Prostate gland (tissue), 2 donors: ENCODE results near the gene IQGAP3.

Source experiments
- CTCF ChIP-seq, 4 experiments: fragments of 200-600 bp in 2 of 4; fragments of 450-650 bp in 2 of 4; sonication (generic) in 2 of 4; IDR thresholded peaks; 1 replicate in 3 of 4; 2 replicates in 1 of 4; pipeline ENCODE4 v1.5.1; 2016 to 2019; ENCODE audit warnings: antibody characterized with exemption in 4 of 4, mild to moderate bottlenecking in 2 of 4, moderate library complexity in 2 of 4
- POLR2A ChIP-seq: fragments of 450-650 bp; IDR thresholded peaks from one replicate; pipeline ENCODE4 v1.6.1; 2016; ENCODE audit warnings: antibody characterized with exemption, mild to moderate bottlenecking
- POLR2AphosphoS5 ChIP-seq: sonication (generic); formaldehyde crosslinking; IDR thresholded peaks from one replicate; pipeline ENCODE4 v1.6.1; 2017; ENCODE audit warnings: antibody characterized with exemption

DNA sequence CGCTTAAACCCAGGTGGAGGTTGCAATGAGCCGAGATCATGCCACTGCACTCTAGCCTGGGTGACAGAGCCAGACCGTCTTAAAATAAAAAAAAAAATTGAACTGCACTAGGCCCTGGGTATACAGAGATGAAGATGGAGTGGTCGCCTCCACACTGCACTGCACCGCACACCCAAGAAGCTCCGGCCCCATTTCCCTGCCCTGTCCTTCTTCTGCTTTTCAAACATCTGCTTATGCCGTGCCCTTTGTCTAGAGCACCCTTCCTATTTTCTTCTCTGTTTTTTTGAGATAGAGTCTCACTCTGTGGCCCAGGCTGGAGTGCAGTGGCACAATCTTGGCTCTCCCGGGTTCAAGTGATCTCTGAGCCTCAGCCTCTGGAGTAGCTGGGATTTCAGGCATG is 17.4 kb downstream of the IQGAP3 start:
- TF ChIP-seq POLR2A (no peak), CTCF (IDR thresholded peaks at IDR 0.05) (no peak), POLR2AphosphoS5 (no peak)
